ENCODE results near the gene TMEM255B.

DNA sequence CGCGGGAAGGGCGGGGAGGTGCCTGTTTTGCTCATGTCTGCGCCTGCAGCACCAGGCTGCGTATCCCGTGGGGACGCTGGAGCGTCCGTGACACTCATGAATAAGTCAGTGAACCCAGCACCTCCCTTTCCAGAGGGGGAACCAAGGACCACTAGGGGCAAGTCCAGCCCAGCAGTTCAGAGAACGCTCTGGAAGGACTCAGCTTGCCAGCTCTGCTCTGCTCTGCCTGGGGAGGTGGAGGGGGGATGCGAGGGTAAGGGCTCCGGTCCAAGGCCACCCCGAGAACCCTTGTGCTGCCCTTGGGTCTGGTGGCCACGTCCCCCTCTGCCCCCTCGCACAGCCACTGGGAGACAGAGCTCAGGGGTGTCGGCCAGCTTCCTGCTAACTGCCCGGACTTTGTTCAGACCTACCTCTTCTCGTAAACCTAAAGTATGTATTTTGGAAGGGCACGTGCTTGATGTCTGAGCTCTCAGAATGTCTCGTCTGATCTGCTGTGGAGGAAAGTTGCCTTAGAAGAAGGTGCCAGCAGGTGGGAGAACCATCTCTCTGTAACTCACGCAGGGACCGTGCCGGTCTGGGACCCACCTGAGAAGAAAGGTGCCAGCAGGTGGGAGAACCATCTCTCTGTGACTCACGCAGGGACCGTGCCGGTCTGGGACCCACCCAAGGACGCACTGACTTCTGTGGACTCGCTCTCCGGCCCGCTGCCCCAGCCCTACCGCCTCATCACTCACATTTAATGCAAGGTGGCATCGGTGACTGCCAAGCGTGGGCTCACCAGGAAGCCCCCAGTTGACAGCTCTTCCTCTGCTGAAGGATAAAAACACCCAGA, 34.1 kb downstream of the TMEM255B start:
- TF ChIP-seq, protein P1, sequence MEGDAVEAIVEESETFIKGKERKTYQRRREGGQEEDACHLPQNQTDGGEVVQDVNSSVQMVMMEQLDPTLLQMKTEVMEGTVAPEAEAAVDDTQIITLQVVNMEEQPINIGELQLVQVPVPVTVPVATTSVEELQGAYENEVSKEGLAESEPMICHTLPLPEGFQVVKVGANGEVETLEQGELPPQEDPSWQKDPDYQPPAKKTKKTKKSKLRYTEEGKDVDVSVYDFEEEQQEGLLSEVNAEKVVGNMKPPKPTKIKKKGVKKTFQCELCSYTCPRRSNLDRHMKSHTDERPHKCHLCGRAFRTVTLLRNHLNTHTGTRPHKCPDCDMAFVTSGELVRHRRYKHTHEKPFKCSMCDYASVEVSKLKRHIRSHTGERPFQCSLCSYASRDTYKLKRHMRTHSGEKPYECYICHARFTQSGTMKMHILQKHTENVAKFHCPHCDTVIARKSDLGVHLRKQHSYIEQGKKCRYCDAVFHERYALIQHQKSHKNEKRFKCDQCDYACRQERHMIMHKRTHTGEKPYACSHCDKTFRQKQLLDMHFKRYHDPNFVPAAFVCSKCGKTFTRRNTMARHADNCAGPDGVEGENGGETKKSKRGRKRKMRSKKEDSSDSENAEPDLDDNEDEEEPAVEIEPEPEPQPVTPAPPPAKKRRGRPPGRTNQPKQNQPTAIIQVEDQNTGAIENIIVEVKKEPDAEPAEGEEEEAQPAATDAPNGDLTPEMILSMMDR (conservative IDR thresholded peaks at IDR 0.05; ENCODE audit: low read length), result no peak
- no peak for TF ChIP-seq EZH2phosphoT487 (IDR thresholded peaks at IDR 0.05; ENCODE audit: borderline replicate concordance)
